Ascending aorta (tissue), 2 donors: ENCODE data around the gene HJURP. TPM values are rescaled to one million over a fixed set of nuclear protein-coding genes. Genes with fewer than 3 reads are reported as not detected.

Experiments
- DNase-seq, 2 donors: peaks; one replicate each; pipeline ENCODE4 v3.0.0-alpha.2; 2019; ENCODE audit warnings: low spot score in 2 of 2
- H3K27ac ChIP-seq, 2 donors: fragments of 200-600 bp; sonication (generic); one replicate each; pipeline ENCODE4 v1.5.1; 2016 to 2017; ENCODE audit warnings: mild to moderate bottlenecking in 1 of 2
- H3K27me3 ChIP-seq: fragments of 200-600 bp; sonication (generic); one replicate; pipeline ENCODE4 v1.5.1; 2017
- H3K36me3 ChIP-seq, 2 donors: fragments of 200-600 bp; sonication (generic); one replicate each; pipeline ENCODE4 v1.5.1; 2016
- H3K4me1 ChIP-seq, 2 donors: fragments of 200-600 bp; sonication (generic); one replicate each; pipeline ENCODE4 v1.5.1; 2016 to 2017; ENCODE audit warnings: mild to moderate bottlenecking in 1 of 2
- H3K4me3 ChIP-seq, 2 donors: fragments of 200-600 bp; sonication (generic); one replicate each; pipeline ENCODE4 v1.5.1; 2016 to 2017; ENCODE audit warnings: mild to moderate bottlenecking in 1 of 2
- H3K9me3 ChIP-seq, 2 donors: fragments of 200-600 bp; sonication (generic); one replicate each; pipeline ENCODE4 v1.5.1; 2016
- intact Hi-C: fragments of 100-400 bp; cut with DNase I; formaldehyde crosslinking; loops from one replicate; pipeline ENCODE4 v1.15.1; 2023
- total RNA-seq: library from RNA; depleted of rRNA; stranded (reverse); fragments of >200 nt; gene quantifications from one replicate; pipeline ENCODE4 v1.1.0, GENCODE V29; 2016
- TF ChIP-seq, protein P1 (sequence below), 3 experiments: fragments of 200-600 bp in 2 of 3; fragments of 450-650 bp in 1 of 3; sonication (generic) in 2 of 3; IDR thresholded peaks; one replicate each; pipeline ENCODE4 v1.5.1; 2016 to 2019; ENCODE audit warnings: antibody characterized with exemption in 3 of 3, mild to moderate bottlenecking in 1 of 3, moderate library complexity in 1 of 3

The HJURP gene
- total RNA-seq, 1 donor from 2014 or later: not detected

DNA sequence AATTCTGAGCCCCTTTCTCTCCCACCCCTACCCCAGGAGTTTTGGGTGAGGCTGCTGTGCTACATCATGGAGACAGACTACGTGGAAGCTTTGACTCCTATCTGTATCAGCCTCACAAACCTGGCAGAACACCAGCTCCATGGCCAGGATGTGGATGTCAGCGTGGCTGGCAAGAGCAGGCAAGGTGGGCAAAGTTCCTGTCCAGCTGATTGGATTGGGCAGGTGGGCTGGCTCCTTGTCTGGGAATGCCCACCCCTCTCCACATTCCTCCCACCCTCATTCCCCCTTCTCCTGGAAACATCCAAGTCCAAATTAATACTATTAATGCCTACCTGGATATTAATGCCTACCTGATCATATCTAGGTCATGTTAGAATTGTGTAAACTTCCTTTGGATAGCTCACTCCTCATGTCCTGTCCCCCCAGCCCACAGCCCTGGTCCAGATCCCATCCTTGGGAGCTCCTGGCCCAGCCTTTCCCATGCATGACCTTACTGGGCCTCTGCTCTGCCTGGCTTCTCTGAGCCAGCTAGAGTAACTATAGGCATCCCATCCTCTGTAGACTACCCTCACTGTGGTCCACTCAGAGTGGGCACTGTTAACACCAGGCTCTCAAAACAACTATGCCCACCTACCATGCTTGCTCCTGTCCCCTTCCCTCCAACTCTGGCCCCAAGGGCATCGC is 52.1 kb downstream of the HJURP start:
- DNase-seq: no peak
- intact Hi-C loops: no loop called here

DNA sequence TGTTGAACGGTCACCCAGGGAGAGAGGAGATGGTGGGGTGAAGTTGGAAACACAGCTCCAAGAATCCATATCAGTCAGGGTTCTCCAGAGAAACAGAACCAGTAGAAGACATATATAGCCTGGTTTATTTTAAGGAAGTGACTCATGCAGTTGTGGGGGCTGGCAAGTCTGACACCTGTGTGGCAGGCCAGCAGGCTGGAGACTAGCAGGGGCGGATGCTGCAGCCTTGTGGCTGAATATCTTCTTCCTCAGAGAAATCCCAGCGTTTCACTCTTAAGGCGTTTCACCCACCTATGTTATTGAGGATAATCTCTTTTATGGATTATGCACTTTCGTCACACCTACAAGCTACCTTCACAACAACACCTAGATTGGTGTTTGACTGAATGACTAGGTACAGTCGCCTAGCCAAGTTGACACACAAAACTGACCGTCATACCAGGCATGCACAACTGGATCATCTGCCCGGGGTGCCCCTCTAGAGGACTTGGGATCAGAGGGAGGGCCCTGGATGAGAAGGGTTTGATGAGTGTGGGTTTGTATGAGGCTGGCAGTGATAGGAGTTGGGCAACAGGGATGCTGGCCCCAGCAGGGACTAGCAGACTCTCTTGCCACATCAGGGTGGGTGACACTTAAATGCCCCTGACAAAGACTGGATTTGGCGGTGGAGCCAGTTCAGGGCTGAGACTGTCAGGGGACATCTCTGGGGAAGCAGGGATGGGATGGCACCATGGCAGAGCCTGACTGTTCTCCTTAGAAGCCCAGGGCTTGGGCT is 52.8 kb downstream of the HJURP start:
- H3K4me1 ChIP-seq: no peaks in the 10 kb centered on the region
- H3K27ac ChIP-seq: no peak overlapping the region
- DNase-seq: no peak
- TF ChIP-seq, protein P1, sequence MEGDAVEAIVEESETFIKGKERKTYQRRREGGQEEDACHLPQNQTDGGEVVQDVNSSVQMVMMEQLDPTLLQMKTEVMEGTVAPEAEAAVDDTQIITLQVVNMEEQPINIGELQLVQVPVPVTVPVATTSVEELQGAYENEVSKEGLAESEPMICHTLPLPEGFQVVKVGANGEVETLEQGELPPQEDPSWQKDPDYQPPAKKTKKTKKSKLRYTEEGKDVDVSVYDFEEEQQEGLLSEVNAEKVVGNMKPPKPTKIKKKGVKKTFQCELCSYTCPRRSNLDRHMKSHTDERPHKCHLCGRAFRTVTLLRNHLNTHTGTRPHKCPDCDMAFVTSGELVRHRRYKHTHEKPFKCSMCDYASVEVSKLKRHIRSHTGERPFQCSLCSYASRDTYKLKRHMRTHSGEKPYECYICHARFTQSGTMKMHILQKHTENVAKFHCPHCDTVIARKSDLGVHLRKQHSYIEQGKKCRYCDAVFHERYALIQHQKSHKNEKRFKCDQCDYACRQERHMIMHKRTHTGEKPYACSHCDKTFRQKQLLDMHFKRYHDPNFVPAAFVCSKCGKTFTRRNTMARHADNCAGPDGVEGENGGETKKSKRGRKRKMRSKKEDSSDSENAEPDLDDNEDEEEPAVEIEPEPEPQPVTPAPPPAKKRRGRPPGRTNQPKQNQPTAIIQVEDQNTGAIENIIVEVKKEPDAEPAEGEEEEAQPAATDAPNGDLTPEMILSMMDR (IDR thresholded peaks at IDR 0.05): no peak
- intact Hi-C loops: no loop called here
- H3K4me3 ChIP-seq: no peak overlapping the region
- no peaks in the 10 kb centered on the region for H3K36me3 ChIP-seq
- H3K9me3 ChIP-seq: no peaks in the 10 kb centered on the region
- no peaks in the 10 kb centered on the region for H3K27me3 ChIP-seq

More for the DNA sequence above, 52.1 kb downstream of the HJURP start:
- Histone ChIP-seq H3K27me3 (no peaks in the 10 kb centered on the region), H3K4me3 (no peak overlapping the region), H3K4me1 (no peaks in the 10 kb centered on the region), H3K36me3 (no peaks in the 10 kb centered on the region), H3K27ac (no peak overlapping the region), H3K9me3 (no peaks in the 10 kb centered on the region)
- TF ChIP-seq, protein P1 (IDR thresholded peaks at IDR 0.05): no peak

DNA sequence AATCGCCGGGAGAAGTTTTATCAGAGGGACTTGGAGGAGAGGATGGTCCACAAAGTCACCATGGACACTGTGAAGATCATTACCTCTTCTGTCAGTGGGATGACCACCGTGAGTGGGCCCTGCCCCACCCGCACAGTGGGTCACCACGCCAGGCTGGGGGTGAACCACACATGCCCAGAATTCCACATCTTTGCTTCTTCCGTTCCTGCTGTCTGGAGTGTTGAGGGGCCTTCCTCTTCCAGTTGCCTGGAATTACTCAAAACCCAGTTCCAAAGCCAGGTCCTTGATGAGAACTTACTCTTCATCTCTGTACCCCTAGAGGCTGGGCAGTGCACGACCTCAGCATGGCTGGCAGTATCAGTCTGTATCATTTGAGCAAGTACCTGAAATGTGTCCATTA is 54.1 kb downstream of the HJURP start:
- TF ChIP-seq, protein P1 (IDR thresholded peaks at IDR 0.05): no peak
- no peak overlapping the region for H3K4me3 ChIP-seq
- no peaks in the 10 kb centered on the region for H3K36me3 ChIP-seq
- no peaks in the 10 kb centered on the region for H3K4me1 ChIP-seq
- no peaks in the 10 kb centered on the region for H3K9me3 ChIP-seq
- H3K27me3 ChIP-seq: no peaks in the 10 kb centered on the region
- H3K27ac ChIP-seq: no peak overlapping the region
- intact Hi-C loops: no loop called here
- no peak for DNase-seq

DNA sequence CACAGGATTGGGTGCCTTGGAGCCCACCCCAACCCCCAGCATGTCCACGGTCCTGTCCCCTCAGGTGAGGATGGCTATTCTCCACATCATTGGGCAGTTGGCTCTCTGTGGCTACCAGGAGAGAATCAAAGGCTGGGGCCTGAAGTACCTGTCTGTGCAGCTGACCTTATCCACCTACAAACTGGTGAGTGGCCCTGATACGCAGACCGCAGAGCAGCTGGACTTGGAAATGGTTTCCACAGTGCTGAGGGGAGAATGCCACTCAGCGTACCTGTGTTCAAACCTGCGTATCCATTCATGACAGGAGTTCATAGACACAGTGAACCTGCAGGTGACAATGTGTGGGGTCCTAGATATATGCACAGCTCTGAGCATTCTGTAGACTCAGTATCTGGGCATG is 54.6 kb downstream of the HJURP start:
- H3K4me1 ChIP-seq: no peaks in the 10 kb centered on the region
- no peak for DNase-seq
- no peaks in the 10 kb centered on the region for H3K27me3 ChIP-seq
- no peak overlapping the region for H3K27ac ChIP-seq
- TF ChIP-seq, protein P1 (IDR thresholded peaks at IDR 0.05): no peak
- no peak overlapping the region for H3K4me3 ChIP-seq
- H3K36me3 ChIP-seq: no peaks in the 10 kb centered on the region
- H3K9me3 ChIP-seq: no peaks in the 10 kb centered on the region
- intact Hi-C loops: no loop called here

DNA sequence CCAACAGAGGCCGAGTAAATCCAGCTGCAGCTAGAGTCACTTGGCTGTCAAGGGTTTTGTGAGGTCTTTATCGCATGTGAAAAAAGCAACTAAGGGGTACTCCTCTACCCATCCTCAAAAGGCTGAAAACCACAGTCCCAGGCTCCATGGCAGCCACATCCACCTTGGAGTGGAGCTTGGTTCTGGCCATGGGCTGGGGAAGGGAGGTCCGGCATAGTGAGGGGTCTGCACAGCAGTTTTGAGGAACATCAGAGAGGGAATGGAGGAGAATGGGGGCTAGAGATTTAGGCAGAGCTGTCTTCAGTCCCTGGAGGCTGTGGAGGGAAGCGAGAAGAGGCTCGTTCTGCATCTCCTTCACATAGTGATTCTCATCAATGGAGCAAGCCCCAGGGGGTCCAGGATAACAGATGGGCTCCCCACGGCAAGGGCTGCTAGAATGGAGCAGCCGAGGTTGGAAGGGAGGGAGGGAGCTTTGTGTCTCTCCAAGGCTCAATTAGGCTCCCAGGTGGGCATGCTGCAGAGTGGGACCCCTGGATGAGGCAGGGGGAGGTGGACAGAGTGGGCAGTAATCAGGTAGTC is 55.2 kb downstream of the HJURP start:
- Histone ChIP-seq H3K4me1 (no peaks in the 10 kb centered on the region), H3K36me3 (no peaks in the 10 kb centered on the region), H3K27me3 (no peaks in the 10 kb centered on the region), H3K27ac (no peak overlapping the region), H3K9me3 (no peaks in the 10 kb centered on the region), H3K4me3 (no peak overlapping the region)
- TF ChIP-seq, protein P1 (IDR thresholded peaks at IDR 0.05): no peak
- no peak for DNase-seq
- intact Hi-C loops: no loop called here
